GM18520 (cell line): ENCODE data around the gene DCTN1.

Experiments used
- ATAC-seq: cut with Tn5 transposase; IDR thresholded peaks from one replicate; pipeline ENCODE4 v1.9.1; 2021; ENCODE audit not compliant: unreplicated experiment

The DCTN1 gene

DNA sequence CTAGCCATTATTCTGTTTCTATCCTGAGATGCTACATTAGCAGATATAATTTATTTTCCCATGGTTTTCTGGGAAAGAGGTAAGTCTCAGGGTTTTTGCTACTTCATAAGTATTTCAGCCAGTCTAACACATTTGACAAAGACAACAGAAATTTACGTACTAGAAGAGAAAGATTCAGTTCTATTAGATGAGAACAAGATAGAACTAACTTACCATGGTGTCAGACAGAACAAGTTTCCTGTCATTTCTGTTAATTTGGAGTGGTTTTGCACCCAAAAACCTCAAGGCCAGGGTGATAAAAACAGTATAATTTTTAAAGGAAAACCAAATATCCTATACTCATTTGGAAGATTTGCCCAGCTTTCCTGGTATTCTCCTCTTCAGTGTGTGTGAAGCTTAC, 52.5 kb downstream of the DCTN1 start:
- no peak for ATAC-seq

DNA sequence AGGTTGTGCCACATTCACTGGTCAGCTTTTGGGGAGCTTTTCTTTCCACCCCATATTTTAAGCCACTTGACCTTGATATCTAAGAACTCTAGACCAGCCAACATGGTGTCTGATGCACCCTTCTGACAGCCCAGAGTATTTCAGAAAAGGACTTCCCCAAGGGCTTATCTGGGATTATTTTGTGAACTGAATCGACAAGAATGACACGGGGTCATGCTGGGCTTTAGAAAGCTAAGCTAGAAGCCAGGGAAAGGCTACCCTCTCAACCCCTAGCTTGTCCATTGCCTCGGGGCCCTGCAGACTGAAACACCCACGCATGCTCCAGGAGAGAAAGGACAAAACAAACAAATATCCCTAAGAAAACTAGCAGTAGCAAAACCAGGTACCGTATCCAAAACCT, 52.9 kb downstream of the DCTN1 start:
- no peak for ATAC-seq

DNA sequence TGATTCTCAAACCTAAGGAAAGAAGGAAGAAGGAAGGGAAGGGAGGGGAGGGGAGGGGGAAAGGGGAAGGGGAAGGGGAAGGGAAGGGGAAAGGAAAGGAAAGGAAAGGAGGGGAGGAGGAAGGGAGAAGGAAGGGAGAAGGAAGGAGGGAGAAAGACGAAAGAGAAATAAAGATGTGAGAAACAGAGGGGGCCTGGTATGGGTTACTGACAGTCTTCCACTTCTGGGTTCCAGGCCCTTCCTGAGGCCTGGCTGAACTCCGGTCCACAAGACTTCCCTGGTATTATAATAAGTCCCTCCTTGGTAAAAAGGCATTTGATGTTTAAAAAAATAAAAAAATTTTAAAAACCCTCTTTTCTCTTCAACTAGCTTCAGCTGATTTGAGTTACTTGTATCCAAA, 54.3 kb downstream of the DCTN1 start:
- no peak for ATAC-seq

DNA sequence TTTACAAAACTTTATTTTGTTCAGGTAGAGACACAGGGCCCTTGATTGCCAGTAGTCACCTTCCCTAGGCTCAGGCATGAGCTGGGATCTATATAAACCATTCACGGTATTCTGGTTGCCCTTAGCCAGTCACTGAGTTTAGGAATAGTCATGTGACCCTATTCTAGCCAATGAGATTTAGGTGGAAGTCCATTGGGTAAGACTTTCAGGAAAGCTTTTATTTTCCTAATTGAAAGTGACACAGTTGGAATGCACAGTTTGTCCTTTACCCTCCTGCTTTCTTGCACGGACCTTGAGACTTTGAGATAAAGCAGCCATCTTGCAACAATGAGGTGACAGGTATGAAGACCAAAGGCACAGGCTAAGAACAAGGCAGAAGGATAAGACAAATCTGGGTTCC, 58.4 kb downstream of the DCTN1 start:
- ATAC-seq, result no peak

GRCh38 chr2:74317701-74318100, 62.4 kb downstream of the DCTN1 start:
- ATAC-seq, result no peak

GRCh38 chr2:74316627-74317295, 63.4 kb downstream of the DCTN1 start:
- no peak for ATAC-seq

DNA sequence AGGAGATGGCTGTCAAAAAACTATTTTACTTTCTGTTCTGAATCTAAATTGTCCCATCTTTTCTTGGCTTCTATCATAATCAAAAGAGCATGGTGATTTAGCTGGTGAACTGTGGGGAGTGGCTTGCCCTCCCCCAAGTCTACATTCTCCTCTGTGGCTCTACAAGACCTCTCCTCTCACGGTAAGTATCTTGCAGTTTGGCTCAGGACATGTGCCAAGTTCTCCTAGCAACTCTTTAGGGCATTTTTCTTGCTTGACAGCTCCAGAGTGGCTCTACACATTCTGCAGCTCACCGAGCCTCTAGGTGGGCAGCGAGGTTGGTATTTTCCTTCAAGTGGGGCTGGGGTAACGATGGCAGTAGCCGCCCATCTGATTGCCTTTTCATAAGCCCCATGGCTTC, 66.0 kb downstream of the DCTN1 start:
- ATAC-seq, result no peak

DNA sequence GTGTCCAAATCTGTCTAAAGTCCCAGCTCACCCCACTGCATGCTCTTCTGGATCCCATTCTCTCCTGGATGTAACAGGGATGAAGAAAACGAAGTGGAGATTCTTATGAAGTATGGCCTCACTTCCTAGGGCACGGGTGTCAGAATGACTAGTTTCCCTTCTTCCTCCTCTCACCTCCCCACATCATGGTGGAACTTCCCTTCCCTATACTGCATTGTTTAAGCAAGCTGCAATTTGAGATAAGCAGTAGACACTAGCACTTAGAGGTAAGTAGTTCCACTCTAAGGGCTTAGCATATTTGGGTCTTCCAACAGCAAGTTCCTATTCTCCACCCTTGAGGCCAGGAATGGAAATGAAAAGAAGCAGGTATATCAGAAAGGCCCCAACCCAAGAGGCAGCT, 66.6 kb downstream of the DCTN1 start:
- ATAC-seq, result no peak

GRCh38 chr2:74312913-74313312, 67.2 kb downstream of the DCTN1 start:
- ATAC-seq, result no peak
